Measurements from ENCODE around the gene TMEM42.

- TF ChIP-seq POLR2A (IDR thresholded peaks at IDR 0.05) (no peak), POLR2AphosphoS5 (IDR thresholded peaks at IDR 0.05) (no peak)
These were observed 53.2 kb downstream of the TMEM42 start for GRCh38 chr3:44914936-44915335.

Measured in sigmoid colon (tissue), 4 donors.